ENCODE measurements around the gene TYMP.

GRCh38 chr22:50535113-50535512, 5.3 kb upstream of the TYMP start:
- no peak for TF ChIP-seq CTCF (IDR thresholded peaks at IDR 0.05; ENCODE audit: poor library complexity)
- TF ChIP-seq EZH2 (IDR thresholded peaks at IDR 0.05; ENCODE audit: borderline replicate concordance): no peak
- TF ChIP-seq EZH2phosphoT487 (IDR thresholded peaks at IDR 0.05; ENCODE audit: low read depth, severe bottlenecking, unreplicated experiment): no peak

All from hepatocyte (in vitro differentiated cells).